NCI-H2107 treated with DMSO at 0.1 percent for 48 hours (cell line): ENCODE data around the gene COPG2.
"Not testable (repeated sequence)": the region's sequence is repeated elsewhere in the genome, so short reads cannot be mapped to it uniquely, and the experiment has no call there.

ENCODE experiments used
- DNase-seq: peaks from one replicate; lab custom pipeline; 2025; ENCODE audit not compliant: unreplicated experiment; lab: John Stamatoyannopoulos, UW

COPG2 gene

DNA sequence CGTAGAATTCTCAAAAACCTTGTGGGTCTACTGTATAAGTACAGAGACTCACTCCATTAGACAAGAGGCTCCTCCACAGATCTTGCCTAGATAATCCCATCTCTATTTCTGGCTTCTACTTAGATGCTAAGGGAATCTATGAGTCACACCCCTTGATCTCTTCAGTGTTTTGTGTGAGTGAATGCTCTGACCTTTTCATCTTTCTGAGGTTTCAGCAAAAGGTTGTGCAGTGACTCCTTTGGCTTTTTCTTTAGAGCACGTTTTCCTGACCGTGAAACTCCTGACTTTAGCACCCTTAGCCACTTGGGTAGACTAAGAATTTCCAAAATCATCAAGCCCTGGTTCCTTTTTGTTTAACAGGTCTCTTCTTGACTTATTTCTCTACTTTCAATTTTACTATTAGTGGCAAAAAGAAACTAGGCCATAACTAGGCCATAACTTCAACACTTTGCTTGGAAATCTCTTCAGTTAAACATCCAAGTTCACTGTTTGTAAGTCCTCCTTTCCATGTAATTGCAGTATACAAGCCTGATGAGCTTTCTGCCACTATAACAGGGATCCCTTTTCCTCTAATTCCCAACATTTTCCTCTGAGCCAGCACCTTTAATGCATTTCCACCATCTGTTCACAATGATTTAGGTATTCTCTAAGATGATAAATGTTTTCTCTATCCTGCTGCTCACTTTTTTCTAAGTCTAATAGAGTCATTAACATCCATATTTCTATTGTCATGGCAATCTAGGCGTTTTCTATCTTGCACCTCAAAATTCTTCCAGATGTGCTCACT is 19.4 kb downstream of the COPG2 start:
- no peak for DNase-seq

DNA sequence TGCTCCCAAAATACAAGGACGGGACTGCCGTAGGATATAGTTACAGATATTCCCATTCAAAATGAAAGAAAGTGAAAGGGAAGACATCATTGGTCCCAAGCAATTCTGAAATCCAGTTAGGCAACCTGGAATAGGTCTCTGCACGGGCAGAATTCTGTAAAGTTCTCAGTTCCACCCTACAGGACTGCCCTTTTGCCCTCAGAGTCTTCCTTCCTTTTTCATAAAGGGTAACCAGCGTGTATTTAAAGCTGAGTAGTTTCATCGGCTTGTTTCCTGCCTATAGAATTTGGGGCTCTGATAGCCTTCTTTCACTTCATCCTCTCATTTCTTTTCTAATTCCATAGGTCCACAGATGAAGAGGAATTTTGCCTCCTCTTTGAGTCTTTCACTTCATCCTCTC is 20.0 kb downstream of the COPG2 start:
- DNase-seq: no peak

DNA sequence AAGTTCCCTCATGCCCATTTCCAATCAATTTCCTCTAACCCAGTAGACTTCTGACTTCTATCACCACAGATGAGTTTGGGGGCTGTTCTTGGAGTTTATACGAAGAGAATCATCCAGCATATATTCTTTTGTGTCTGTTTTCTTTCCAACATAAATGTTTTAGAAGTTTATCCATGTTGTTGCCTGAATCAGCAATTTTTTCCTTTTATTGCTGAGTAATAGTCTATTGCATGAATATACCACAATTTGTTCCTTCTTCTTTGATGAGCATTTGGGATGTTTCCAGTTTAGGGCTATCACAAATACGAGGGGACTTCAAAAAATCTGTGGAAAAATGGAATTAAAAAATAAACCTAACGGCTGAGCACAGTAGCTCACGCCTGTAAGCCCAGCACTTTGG is 26.2 kb downstream of the COPG2 start:
- no peak for DNase-seq

DNA sequence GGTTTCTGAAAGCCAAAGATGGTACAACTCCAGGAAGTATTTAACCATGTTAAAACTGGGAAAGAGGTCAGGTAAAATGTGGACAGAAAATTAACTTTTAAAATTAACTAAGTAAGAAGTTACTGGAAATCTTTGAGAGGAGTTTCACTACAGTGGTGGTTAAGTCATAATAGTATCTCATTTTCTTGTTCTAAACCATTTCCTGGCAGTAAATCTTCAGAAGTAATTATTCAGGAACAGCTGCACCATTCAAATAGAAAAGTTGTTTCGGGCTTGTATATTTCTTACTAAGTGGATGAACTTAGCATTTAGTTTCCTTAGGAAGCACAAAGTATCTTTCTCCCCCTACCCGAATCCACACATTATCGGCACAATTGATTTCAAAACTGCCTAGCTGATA is 27.1 kb downstream of the COPG2 start:
- no peak for DNase-seq

DNA sequence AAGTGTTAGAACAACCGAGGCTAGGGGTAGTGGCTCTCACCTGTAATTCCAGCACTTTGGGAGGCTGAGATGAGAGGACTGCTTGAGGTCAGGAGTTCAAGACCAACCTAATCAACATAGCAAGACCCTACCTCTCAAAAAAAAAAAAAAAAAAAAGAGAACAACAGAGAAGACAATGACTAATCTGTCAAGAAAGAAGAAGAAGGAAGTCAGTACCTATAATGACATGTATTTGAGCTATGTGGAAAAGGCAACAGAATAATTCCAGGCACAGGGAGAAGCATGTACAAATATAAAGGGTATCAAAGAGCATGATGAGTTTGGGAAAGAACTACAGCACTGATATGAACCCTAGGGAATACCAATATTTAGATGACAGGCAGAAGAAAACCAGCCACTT is 27.5 kb downstream of the COPG2 start:
- DNase-seq: no peak

DNA sequence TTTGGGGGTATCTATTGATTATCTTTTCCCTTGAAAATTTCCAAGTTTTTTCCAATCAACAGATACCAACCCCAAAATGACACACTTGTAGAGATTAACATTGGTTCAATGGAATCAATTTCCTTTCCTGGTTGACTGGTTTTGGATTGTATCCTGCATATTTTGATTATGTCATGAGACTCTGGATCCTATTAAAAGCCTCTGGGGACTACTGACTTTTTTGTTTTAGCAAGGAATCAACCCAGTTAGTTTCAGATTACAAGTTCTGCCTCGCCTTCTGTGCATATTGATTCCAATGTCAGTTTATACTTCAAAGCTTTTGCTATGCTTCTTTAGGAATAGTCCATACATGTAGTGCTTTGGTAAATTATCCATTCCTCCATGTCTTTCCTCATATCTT is 29.2 kb downstream of the COPG2 start:
- no peak for DNase-seq

DNA sequence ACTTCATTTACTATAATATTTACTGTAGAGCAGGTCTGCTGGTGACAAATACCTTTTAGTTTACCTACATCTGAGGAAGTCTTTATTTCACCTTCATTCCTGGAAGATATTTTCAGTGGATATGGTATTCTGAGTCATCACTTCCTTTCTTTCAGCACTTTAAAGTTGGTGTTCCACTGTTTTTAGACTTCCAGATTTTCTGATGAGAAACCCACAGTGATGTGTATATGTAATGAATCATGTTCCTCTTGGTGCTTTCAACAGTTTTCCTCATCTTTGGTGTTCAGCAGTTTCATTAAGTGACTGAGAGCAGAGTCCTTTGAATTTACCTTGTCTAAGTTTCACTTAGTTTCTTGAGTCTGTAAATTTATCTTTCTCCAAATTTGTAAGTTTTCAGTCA is 36.4 kb downstream of the COPG2 start:
- DNase-seq: no peak

DNA sequence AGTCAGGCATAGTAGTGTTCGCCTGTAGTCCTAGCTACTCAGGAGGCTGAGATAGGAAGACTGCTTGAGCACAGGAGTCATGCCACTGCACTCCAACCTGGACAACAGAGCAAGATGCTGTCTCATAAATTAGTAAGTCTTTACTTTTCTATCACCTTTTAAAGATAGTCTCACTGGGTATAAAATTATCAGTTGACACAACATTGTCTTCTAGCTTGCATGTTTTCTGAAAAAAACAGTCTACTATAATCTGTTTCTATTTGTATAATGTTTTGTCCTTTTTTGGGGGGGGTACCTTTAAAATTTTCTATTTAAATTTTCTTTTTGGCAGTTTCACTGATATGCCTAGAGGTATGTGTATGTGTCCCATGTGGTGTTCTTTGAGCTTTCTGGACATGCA is 39.6 kb downstream of the COPG2 start:
- DNase-seq: no peak

DNA sequence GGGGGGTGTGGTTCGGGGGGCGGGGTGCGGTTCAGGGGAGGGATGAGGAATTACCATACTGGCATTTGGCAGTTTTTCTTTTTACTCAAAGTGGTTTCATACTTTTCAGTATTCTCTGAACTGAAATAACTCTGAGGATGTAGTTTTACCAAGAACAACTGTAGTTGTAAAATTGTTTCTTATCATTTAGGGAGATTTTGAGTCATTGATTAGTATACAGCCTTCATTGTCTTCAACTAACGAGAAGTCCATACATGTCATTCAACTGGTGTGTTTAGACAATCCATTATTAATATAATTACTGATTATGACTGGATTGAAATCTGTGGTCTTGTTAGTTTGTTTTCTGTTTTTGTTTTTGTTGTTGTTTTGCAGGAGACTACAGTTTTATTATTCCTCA is 40.8 kb downstream of the COPG2 start:
- no peak for DNase-seq

DNA sequence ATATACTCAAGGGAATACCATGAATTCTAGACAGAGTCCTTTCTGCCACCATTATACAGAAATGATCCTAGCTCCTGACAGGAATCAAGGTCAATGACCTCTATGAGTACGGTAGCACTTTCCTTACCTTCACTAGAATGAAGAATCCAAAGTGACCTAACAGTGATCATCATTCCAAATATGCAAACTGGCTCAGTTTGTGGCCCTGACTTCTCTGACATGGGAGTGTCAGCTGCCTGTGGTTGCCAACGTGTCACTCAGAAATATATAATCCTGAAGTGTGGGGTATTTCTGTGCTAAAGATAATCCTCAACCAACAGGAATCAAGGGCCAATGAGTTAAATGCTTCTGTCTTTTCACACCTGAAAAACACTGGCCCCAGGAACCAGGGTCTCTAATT is 45.7 kb downstream of the COPG2 start:
- DNase-seq: no peak

DNA sequence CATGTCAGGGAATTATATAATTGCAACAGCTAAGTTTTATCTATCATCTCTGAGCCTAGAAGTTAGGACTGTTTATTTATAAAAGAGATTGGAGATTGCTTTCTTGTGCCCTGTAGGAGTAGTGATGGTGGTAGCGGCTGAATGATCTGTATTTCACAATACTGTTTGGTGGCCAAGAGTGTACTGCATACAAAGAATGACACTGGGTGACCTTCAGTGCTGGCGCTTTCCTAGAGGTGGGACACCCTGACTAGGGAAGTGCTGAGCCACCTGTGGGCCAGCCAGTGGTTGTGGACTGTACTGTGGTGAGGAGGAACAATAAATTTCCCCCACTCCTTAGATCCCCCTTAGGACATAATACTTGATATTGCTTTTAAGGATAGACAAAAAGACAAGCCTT is 53.0 kb downstream of the COPG2 start:
- DNase-seq: no peak

DNA sequence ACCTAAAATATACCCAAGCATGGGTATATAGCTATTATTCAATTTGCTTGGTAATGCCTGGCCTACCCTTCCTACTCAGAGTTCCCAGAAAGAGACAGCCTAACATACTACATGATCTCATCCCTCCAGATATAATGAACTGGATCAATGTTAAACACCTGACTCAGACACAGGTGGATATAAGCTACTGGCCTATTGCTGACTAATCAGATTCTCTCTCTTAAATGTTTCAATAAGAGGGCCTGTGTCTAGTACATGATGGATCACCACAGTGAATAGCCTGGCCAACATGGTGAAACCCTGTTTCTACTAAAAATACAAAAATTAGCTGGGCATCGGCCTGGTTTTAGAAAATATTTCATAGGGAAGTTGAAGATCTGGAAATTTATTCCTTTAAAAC is 54.1 kb downstream of the COPG2 start:
- DNase-seq: no peak

DNA sequence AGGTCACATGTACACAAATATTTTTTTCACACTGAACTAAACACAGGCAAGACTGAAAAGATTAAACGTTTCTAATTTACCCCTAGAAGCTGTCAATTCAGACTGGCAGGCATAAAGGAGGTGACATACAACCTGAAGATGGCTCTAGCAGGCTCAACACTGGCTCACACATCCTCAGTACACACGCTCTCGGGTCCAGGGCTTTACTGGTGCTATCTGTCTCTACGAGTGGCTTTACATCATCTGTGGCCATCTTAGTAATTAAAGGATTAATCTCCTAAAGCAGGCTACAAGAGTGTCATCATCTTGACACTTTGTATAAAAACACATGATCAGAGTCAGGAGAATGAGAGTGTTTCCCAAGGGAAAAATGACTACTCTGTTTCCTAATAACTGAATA is 57.3 kb downstream of the COPG2 start:
- DNase-seq: no peak

DNA sequence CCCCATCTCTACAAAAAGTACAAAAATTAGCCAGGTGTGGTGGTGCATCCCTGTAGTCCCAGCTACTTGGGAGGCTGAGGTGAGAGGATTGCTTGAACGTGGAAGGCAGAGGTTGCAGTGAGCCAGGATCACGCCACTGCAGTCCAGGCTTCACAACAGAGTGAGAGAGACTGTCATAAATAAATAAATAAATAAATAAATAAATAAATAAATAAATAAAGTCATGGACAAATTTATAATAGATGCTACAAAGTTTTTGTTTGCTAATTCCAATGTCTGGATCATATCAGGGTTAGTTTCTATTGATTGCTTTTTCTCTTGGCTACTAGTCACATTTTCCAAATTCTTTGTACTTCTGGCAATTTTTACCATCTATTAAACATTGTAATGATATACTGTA is 61.5 kb downstream of the COPG2 start:
- not testable (repeated sequence) for DNase-seq

DNA sequence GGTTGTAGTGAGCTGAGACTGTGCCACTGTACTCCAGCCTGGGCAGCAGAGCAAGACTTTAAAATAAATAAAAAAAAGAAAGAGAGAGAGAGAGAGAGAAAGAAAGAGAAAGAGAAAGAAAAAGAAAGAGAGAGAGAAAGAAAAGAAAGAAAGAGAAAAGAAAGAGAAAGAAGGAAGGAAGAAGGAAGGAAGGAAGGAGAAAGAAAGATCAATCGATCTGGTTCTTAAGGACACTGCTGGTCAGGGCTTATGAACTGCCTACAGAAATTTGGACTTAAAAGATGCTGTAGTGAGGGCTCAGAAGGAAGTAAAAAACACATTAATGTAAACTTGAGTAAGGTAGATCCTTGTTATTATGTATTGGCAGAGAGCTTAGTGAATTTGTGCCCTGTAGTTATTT is 62.4 kb downstream of the COPG2 start:
- no peak for DNase-seq

DNA sequence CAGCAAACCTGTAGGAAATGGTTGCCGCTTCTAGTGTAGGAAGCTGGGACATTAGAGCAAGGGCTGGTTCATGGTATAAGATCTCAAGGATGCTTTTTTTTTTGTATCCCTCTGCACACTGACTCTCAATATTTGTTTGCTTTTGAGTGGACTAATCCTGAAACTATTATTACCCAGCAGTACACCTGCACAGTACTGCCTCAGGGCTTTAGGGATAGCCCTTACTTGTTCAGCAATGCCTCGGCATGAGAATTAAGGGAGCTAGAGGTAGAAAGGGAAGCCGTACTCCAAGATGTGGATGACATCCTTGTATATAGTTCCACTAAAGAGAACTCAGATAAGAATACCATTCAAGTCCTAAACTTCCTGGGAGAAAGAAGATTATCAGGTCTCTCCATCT is 70.5 kb downstream of the COPG2 start:
- DNase-seq: no peak

DNA sequence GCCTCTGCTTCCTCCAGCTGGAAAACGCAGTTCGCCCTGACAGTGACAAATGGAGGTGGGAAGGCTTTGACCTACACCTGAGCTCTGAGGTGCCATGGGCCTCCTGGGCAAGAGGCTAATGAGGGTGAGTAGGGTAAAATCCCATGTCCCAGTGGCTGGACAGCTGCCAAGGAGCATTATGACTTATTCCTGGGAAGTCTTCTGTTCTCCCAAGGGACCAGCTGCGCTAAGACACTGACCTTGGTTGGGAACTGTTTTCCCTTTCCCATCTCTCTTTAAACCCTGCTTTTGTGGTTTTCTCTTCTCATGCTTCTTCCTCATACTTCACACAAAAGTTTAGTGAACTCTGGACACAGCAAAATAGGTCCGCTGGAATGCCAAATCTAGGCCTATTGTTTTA is 72.6 kb downstream of the COPG2 start:
- no peak for DNase-seq

DNA sequence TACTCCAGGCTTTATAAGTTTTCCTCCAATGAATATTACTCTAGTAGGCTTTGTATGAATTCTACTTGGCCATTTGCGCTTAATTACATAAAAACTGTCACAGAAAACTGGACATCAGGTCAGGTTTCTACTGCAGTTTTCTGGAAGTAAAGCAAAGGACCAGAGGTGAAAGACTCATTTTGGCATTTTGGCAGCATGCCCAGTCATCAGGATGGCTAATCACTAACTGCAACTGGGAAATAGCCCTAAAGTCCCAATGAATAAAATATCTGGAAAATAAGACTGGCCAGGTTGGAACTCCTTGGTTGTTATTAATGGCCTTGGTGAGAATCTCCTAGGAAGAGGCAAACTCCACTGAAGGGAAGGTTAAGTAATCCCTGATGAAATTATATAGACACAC is 75.5 kb downstream of the COPG2 start:
- no peak for DNase-seq

DNA sequence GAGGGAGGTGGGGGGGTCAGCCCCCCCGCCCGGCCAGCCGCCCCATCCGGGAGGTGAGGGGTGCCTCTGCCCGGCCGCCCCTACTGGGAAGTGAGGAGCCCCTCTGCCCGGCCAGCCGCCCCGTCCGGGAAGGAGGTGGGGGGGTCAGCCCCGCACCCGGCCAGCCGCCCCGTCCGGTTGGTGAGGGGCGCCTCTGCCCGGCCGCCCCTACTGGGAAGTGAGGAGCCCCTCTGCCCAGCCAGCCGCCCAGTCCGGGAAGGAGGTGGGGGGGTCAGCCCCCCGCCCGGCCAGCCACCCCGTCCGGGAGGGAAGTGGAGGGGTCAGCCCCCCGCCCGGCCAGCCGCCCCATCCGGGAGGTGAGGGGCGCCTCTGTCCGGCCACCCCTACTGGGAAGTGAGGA is 77.1 kb downstream of the COPG2 start:
- not testable (repeated sequence) for DNase-seq

DNA sequence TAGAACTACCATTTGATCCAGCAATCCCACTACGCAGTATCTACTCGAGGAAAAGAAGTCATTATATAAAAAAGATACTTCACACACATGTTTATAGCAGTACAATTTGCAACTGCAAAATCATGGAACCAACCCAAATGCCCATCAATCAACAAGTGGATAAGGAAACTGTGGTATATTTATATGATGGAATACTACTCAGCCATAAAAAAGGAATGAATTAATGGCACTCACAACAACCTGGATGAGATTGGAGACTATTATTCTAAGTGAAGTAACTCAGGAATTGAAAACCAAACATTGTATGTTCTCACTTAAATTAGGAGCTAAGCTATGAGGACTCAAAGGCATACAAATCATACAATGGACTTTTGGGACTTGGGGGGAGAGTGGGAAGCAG is 82.6 kb downstream of the COPG2 start:
- not testable (repeated sequence) for DNase-seq

DNA sequence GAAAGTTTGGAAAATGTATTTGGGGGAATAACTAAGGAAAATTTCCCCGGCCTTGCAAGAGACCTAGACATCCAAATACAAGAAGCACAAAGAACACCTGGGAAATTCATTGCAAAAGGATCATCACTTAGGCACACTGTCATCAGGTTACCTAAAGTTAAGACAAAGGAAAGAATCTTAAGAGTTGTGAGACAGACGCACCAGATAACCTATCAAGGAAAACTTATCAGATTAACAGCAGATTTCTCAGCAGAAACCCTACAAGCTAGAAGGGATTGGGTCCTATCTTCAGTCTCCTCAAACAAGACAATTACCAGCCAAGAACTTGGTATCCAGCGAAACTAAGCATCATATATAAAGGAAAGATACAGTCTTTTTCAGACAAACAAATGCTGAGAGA is 93.4 kb downstream of the COPG2 start:
- not testable (repeated sequence) for DNase-seq

DNA sequence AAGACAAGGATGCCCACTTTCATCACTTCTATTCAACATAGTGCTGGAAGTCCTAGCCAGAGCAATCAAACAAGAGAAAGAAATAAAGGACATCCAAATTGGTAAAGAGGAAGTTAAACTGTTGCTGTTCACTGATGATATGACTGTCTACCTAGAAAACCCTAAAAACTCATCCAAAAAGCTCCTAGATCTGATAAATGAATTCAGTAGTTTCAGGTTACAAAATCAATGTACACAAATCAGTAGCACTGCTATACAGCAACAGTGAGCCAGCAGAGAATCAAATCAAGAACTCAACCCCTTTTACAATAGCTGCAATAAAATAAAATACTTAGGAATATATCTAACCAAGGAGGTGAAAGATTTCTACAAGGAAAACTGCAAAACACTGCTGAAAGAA is 98.4 kb downstream of the COPG2 start:
- not testable (repeated sequence) for DNase-seq

DNA sequence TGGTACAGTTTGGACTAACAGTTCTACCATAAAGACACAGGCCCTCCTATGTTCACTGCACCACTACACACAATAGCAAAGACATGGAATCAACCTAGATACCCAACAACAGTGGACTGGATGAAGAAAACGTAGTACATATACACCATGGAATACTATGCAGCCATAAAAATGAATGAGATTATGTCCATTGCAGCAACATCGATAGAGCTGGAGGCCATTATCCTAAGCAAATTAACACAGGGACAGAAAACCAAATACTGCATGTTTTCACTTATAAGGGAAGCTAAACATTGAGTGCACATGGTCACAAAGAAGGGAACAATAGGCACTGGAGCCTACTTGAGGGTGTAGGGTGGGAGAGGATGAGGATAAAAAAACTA is 101.7 kb downstream of the COPG2 start:
- no peak for DNase-seq
